ENCODE results near the gene PEAK1. TPM values are rescaled to one million over a fixed set of nuclear protein-coding genes. Genes with fewer than 3 reads are reported as not detected.

The PEAK1 gene
- total and polyA plus RNA-seq, 9 of the 15 experiments (the other 6 are each of a cell fraction or from before 2014, with no cell fraction given) = 0.99 to 22.4 (median 10.8) TPM

DNA sequence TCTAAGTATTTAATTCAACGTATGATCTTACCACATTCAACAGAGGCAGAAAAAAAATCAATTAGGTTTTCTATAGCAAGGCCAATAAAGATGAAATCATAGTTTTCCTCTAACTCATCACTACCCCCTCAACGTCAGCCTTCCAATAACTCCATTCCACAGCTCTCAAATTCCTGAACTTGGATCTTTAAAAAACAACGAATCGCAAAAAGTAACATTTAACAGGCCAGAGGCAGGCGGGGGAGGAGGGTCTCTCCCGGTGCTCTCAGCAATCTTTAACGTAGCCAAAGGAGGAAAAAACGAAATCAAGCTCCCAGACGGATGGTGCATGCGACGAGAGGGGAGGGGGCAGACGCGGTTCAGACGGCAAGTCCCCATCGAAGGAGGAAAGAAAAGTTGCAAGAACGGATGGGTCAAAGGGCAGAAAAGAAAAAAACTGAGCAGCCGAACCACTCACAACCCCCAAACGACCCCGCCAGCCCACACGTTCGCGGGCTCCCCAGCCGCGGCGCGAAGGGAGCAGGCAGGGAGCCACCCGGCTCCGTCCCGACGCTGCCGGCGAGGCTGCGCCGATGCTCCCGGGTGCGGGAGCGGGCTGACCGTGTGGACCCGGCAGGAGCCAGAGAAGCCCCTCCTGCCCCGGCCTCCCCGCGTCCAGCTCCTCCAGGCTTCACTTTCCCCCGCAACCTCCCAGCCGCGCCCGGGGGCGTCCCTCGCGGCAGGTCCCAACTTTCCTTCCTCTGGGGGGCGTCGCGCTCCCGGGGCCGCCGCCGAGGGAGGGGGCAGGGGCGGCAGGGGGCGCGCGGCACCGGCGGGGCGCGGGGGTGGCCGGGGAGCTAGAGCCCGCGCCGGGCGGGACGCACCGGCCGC is 703 bp downstream of the PEAK1 start (continued):
- TF ChIP-seq, protein P1, sequence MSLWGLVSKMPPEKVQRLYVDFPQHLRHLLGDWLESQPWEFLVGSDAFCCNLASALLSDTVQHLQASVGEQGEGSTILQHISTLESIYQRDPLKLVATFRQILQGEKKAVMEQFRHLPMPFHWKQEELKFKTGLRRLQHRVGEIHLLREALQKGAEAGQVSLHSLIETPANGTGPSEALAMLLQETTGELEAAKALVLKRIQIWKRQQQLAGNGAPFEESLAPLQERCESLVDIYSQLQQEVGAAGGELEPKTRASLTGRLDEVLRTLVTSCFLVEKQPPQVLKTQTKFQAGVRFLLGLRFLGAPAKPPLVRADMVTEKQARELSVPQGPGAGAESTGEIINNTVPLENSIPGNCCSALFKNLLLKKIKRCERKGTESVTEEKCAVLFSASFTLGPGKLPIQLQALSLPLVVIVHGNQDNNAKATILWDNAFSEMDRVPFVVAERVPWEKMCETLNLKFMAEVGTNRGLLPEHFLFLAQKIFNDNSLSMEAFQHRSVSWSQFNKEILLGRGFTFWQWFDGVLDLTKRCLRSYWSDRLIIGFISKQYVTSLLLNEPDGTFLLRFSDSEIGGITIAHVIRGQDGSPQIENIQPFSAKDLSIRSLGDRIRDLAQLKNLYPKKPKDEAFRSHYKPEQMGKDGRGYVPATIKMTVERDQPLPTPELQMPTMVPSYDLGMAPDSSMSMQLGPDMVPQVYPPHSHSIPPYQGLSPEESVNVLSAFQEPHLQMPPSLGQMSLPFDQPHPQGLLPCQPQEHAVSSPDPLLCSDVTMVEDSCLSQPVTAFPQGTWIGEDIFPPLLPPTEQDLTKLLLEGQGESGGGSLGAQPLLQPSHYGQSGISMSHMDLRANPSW (CRISPR knock-in tag; IDR thresholded peaks at IDR 0.05) = no peak
- TF ChIP-seq, protein P2, sequence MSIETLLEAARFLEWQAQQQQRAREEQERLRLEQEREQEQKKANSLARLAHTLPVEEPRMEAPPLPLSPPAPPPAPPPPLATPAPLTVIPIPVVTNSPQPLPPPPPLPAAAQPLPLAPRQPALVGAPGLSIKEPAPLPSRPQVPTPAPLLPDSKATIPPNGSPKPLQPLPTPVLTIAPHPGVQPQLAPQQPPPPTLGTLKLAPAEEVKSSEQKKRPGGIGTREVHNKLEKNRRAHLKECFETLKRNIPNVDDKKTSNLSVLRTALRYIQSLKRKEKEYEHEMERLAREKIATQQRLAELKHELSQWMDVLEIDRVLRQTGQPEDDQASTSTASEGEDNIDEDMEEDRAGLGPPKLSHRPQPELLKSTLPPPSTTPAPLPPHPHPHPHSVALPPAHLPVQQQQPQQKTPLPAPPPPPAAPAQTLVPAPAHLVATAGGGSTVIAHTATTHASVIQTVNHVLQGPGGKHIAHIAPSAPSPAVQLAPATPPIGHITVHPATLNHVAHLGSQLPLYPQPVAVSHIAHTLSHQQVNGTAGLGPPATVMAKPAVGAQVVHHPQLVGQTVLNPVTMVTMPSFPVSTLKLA (conservative IDR thresholded peaks at IDR 0.05) = peak in 1 of 2 experiments; percentile 9; a peak in 1 of 4 replicates
- TF ChIP-seq CCNT2 (IDR thresholded peaks at IDR 0.05; ENCODE audit: borderline replicate concordance, extremely low read depth, insufficient read length, low read depth, low read length) (peak; percentile 32), ZNF316 (IDR thresholded peaks at IDR 0.05) (no peak), SOX6 (IDR thresholded peaks at IDR 0.05) (no peak), GABPB1 (CRISPR knock-in tag; IDR thresholded peaks at IDR 0.05) (0 out of 2 replicates have a peak, but pooled peaks have one; percentile 44), NFIC (IDR thresholded peaks at IDR 0.05) (peak; percentile 44), SLC30A9 (CRISPR knock-in tag; IDR thresholded peaks at IDR 0.05) (no peak), ZBTB1 (CRISPR knock-in tag; IDR thresholded peaks at IDR 0.05; ENCODE audit: borderline replicate concordance, low read depth) (no peak), TFAM (CRISPR knock-in tag; conservative IDR thresholded peaks at IDR 0.05) (no peak), RBBP5 (IDR thresholded peaks at IDR 0.05; ENCODE audit: borderline replicate concordance, insufficient read depth, low read length, poor library complexity, severe bottlenecking) (peak; percentile 93), CBX1 (IDR thresholded peaks at IDR 0.05; ENCODE audit: low read depth) (no peak), KLF16 (IDR thresholded peaks at IDR 0.05) (no peak), FIP1L1 (IDR thresholded peaks at IDR 0.05; ENCODE audit: low read depth, low read length, poor library complexity, severe bottlenecking) (peak; percentile 29), KDM1A (IDR thresholded peaks at IDR 0.05) (peak in 1 of 2 experiments; percentile 15; a peak in 1 of 4 replicates), SRF (CRISPR knock-in tag; IDR thresholded peaks at IDR 0.05) (no peak), ZNF764 (CRISPR knock-in tag; IDR thresholded peaks at IDR 0.05; ENCODE audit: low read depth) (no peak), CAMTA2 (CRISPR knock-in tag; conservative IDR thresholded peaks at IDR 0.05) (no peak), ZSCAN29 (IDR thresholded peaks at IDR 0.05) (peak; percentile 90), ZNF561 (CRISPR knock-in tag; conservative IDR thresholded peaks at IDR 0.05) (no peak), PTTG1 (tag; IDR thresholded peaks at IDR 0.05; ENCODE audit: low read depth) (no peak), RB1 (IDR thresholded peaks at IDR 0.05; ENCODE audit: low read depth) (peak; percentile 7; the same call in 1 of the 2 replicates)
- TF ChIP-seq, protein P3, sequence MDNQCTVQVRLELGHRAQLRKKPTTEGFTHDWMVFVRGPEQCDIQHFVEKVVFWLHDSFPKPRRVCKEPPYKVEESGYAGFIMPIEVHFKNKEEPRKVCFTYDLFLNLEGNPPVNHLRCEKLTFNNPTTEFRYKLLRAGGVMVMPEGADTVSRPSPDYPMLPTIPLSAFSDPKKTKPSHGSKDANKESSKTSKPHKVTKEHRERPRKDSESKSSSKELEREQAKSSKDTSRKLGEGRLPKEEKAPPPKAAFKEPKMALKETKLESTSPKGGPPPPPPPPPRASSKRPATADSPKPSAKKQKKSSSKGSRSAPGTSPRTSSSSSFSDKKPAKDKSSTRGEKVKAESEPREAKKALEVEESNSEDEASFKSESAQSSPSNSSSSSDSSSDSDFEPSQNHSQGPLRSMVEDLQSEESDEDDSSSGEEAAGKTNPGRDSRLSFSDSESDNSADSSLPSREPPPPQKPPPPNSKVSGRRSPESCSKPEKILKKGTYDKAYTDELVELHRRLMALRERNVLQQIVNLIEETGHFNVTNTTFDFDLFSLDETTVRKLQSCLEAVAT (IDR thresholded peaks at IDR 0.05) = 0 out of 4 replicates have a peak, but pooled peaks of 1 of the 2 experiments have one; percentile 34

Data from K562 (cell line).